NCI-H69 (cell line): ENCODE results near the gene APCDD1L.

Source experiments
- DNase-seq: peaks from one replicate; lab custom pipeline; 2025; lab: John Stamatoyannopoulos, UW

APCDD1L gene

GRCh38 chr20:58492074-58492718 lies 23.0 kb downstream of the APCDD1L start:
- no peak for DNase-seq

DNA sequence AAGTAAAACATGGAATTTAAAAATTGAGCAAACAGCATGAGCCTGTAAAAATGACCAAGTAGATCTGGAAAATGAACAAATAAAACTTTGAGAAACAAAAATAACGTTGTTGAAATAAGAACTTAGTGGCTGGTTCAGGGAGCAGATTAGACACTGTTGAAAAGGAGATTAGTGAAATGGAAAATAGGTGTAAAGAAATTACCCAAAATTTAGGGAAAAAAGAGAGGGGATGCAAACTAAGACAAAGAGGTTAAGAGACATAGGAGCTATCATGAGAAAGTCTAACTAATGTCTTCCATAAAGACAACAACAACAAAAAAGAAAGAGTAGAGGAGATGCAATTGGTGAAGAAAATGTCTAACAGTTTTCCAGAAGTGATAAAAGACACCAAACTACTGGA lies 29.0 kb downstream of the APCDD1L start:
- no peak for DNase-seq

- DNase-seq, result no peak
Observed at GRCh38 chr20:58485393-58485792, 29.8 kb downstream of the APCDD1L start.

DNA sequence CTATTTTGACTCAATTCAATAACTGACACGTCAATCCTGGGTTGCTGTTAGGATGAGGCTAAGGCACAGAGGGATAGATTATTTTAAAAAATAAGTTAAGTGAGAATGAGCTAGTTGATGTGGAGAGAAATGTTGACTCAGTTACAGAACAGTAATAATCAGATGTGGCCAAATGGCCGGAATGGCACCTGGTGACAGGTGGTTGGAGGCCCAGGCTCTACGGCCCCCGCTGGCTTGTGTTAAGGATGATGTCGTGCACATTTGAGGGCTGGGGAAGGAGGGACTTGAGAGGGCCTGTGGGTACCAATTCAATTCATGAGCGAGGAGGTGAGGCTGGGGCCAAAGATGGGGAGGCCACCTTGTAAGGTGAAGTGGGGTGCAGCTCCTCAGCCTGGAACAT lies 31.7 kb downstream of the APCDD1L start:
- DNase-seq, result no peak

- DNase-seq, result no peak
Observed at GRCh38 chr20:58483051-58483450, 32.1 kb downstream of the APCDD1L start.

- DNase-seq, result peak; percentile 2
Observed at GRCh38 chr20:58482416-58482815, 32.8 kb downstream of the APCDD1L start.

DNA sequence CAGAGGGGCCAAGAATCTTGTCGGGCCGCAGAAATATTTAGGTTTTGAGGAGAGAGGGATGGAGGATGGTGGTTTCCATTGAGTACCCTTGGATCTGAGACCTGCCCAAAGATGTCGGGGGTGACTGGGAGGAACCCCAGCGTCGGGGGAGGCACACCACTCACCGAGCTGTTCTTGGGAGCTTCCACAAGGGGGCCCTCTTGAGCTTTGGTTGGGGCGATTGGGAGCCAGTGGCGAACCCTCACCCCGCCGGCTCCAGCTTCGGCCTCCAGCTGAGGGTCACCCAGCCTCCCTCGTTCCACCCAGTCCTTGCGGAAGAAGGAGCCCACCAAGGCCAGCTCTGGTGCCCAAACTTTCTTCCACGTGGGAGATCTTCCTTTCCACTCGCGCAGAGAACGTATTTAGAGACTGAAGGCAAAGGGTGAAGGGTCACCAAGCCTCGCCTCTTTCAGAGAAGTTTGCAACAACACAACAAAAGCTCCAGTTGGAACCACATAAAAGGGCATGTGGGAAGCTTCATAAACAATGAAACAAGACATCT lies 33.6 kb downstream of the APCDD1L start:
- peak; percentile 2 for DNase-seq

DNA sequence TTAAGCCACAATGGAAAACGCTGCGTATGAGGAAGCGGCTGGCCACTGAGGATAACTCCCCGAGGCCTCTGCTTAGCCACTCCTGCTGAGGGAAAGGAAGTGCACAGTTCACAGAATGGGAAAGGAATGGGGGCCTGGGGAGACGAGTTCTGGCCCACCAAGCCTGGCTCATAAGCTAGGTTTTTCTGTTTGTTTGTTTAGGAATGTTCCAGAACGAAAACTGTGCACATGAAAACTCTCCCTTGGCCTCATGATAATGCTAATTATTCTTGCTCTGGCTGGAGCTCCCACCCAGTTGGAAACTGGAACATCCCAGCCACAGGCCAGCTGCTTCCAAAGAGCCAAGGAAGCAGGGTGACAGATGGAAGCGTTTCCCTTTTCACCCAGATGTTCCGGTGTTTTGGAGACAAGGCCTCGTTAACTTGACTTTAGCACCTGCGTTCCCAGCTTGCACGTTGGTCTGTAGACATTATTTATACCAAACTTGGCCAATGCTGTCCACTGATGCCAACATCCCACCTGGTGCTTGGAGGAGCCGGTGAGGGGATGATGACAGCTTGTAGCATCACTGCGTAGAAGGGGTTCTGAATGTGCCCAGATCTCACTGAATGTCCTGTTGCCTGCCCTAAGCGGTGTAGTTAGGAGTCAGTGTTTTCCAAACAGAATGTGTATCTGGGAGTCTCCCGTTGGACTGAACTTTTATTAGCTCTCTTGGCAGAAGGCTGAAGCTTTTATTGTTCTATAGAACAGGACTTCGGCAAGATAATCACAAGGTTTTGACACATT lies 34.5 kb downstream of the APCDD1L start:
- DNase-seq, result peak; percentile 38

- DNase-seq, result no peak
Observed at GRCh38 chr20:58479726-58480440, 35.3 kb downstream of the APCDD1L start.

DNA sequence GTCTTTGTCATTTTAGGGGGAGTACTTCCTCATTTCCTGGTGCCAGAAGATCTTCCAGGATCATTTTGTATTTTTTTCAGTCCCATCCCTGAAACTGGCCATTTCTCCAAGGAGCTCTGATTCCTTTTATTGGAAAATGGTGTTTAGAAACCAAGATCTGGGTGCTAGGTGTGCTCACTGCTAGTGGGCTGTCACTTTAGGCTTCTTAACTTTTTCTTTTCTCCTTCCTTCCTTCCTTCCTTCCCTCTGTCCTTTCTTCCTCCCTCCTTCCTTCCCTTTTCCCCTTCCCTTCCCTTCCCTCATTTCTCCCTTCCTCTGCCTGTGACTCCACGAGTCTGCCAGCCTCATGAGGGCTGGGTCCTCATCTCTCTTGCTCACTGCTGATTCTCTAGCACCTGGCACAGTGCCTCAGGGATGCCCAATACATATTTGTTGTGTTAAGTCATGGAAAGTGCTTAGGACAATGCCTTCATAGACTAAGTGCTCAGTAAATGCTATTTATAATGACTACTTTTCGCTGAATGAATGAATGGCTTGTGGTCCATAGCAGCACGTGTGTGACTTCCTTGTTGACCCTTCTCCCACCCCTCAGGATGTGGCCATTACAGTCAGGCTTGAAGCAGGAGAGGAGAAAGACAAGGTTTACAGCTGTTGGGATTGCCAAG lies 36.9 kb downstream of the APCDD1L start:
- no peak for DNase-seq

GRCh38 chr20:58475466-58475865 lies 39.7 kb downstream of the APCDD1L start:
- DNase-seq, result no peak

- DNase-seq, result peak; percentile 10
Observed at GRCh38 chr20:58473453-58474425, 41.5 kb downstream of the APCDD1L start.

DNA sequence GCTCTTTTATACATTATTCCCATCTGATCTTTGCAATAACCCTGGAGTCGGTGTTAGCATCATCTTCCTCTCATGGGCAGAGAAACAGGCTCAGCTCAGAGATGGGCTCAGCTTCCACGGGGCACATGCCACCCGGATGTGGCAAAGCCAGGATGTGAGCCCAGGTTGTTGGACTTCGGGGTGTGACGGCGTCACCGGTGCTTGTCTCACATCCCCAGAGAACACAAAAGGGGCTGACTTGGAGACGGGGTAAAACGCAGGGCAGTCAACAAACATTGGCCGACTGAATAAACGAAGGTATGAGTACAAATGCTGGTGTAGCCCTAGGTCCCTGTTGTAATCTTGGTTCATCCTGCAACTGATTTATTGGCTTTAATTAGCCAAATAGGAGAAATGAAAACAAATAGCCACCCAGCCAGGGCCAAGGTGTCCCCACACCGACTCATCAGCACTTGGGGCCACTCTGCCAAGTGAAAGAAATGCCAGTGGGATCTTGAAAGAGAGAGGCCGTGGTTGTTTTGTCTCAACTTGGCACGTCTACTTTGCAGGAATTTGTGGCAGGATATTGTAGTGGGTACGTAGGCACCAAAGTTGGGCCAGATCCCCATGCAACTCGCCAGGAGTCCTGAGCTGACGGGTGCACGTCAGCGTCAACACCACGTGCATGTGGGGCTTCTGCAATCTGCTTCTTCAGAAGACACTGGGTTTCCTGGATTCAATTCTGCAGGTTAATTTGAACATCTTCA lies 42.8 kb downstream of the APCDD1L start:
- no peak for DNase-seq

- no peak for DNase-seq
Observed at GRCh38 chr20:58471193-58472164, 43.7 kb downstream of the APCDD1L start.

DNA sequence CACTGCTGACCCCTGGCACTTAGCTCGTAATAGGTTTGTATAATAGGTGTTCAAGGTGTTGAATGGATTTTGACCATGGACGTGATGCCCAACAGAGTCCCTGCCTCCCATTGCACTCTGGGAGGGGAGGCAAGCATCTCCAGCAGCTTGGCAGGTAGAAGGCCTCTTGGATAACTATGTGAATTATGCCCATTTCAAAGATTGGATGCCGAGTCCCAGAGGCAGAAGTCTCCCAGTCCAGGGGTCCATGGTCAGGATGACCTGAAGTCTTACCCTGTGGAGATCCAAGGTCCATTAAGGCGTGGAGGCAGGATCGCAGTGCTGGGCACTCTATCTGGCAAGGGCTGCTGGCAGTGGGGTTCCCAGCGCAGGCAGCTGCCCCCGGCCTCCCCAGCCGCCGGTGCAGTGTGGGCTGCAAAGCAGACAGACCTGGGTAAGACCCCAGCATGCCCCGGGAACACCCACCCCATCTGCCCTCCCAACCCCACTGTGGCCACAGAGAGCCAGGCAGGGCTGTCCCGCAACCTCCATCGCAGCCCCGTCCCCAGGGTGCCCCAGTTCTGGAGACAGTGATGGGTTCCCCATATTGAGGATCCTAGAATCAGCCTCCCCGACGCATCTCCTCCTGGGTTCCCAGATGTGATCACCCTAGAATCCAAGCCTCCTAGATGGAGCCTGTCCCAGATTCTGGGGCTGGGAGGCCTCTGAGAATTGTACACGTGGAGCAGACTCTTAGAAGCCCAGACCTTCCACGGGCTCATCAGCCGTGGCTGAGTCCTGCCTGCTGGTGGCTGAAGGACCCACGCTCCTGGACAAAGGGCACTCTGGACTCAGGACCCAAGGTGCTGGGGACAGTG lies 44.6 kb downstream of the APCDD1L start:
- DNase-seq, result no peak

DNA sequence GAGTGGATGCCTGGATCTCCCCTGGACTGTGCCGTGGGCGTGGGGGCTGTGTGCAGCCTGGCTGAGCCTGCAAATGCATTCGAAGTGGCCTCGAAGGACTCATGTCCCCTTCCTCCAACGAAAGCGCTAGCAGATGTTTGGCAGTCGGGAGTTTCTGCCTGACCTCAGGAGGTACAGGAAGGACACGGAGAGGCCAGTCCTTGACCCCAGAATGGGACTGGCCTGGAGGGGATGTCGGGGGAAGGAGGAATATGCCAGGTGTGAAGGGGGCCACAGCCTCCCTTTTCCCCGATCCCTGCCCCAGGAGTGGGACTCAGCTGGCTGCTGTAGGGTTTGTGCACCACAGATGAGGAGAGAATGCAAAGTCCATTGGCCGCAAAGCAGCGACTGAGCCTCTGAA lies 45.6 kb downstream of the APCDD1L start:
- no peak for DNase-seq

GRCh38 chr20:58467572-58468527 lies 47.3 kb downstream of the APCDD1L start:
- DNase-seq, result peak; percentile 19
